GM12878 (cell line): Measurements from ENCODE around the gene DCAF8. TPM values are rescaled to one million over a fixed set of nuclear protein-coding genes. Genes with fewer than 3 reads are reported as not detected.
A peak's percentile ranks its signal among the peaks of the same experiment; 100 is the strongest.

Experiments
- ATAC-seq: fragments of 200-7000 bp; cut with Tn5 transposase; 3 replicates; pipeline ENCODE4 v1.9.1; 2020; ENCODE audit warnings: mild to moderate bottlenecking, moderate library complexity
- BruUV-seq: library from RNA; stranded (reverse); fragments of 400-500 nt; replicated peaks from 2 replicates; lab custom pipeline; 2021; lab: Mats Ljungman, UMichigan
- CTCF ChIA-PET: fragments of 300-600 bp; sonication (Branson Sonifier 250); formaldehyde crosslinking; extraction: SDS; loops from one replicate; lab custom pipeline; 2021; ENCODE audit warnings: inconsistent platforms; lab: Yijun Ruan, JAX
- POLR2A ChIA-PET: fragments of 350-600 bp; formaldehyde crosslinking; extraction: SDS; loops from one replicate; lab custom pipeline; 2021; ENCODE audit warnings: inconsistent platforms; lab: Charles Lee
- RAD21 ChIA-PET: fragments of 300-600 bp; sonication (Branson Sonifier 250); formaldehyde crosslinking; loops from one replicate; lab custom pipeline; 2023; ENCODE audit warnings: antibody characterized with exemption; ENCODE audit not compliant: unreplicated experiment; lab: Charles Lee
- SMC1A ChIA-PET: fragments of 300-600 bp; sonication (Branson Sonifier 250); formaldehyde crosslinking; loops from one replicate; lab custom pipeline; 2023; ENCODE audit not compliant: unreplicated experiment, uncharacterized antibody; lab: Charles Lee
- DNase-seq: peaks from one replicate; pipeline ENCODE4 v3.0.0-alpha.2; 2011; ENCODE audit warnings: low read depth, low spot score
- FAIRE-seq: peaks from 3 replicates; lab custom pipeline; 2011; peaks lifted over from hg19 to GRCh38; lab: Jason Lieb, UNC
- H2AFZ ChIP-seq: 2 replicates; pipeline ENCODE4 v1.6.0; 2011; ENCODE audit warnings: low read depth, low read length, control low read depth; ENCODE audit not compliant: control insufficient read depth
- H3K27ac ChIP-seq: 2 replicates; pipeline ENCODE4 v1.5.1; 2011; ENCODE audit warnings: control low read depth; ENCODE audit not compliant: control insufficient read depth, insufficient read depth
- H3K27me3 ChIP-seq, 2 experiments: replicated peaks in 1 of 2; 2 replicates each; pipeline versions ENCODE4 v1.6.0 to v1.6.1; 2011; ENCODE audit warnings: low read length in 1 of 2; ENCODE audit not compliant: control insufficient read depth in 2 of 2, insufficient read depth in 2 of 2
- H3K36me3 ChIP-seq, 2 experiments: 2 replicates each; pipeline ENCODE4 v1.5.1; 2011; ENCODE audit warnings: low read length in 1 of 2; ENCODE audit not compliant: control insufficient read depth in 2 of 2, insufficient read depth in 2 of 2
- H3K4me1 ChIP-seq: 2 replicates; pipeline ENCODE4 v1.6.1; 2011; ENCODE audit warnings: mild to moderate bottlenecking, low read length, moderate library complexity, mixed read lengths; ENCODE audit not compliant: control insufficient read depth, insufficient read depth
- H3K4me2 ChIP-seq: 2 replicates; pipeline ENCODE4 v1.6.0; 2011; ENCODE audit warnings: control low read depth; ENCODE audit not compliant: control insufficient read depth, insufficient read depth
- H3K4me3 ChIP-seq: fragments of 200-600 bp; sonication (generic); 2 replicates; pipeline ENCODE4 v1.5.1; 2016
- H3K79me2 ChIP-seq: 2 replicates; pipeline ENCODE4 v1.6.0; 2011; ENCODE audit warnings: low read length; ENCODE audit not compliant: control insufficient read depth, insufficient read depth
- H3K9ac ChIP-seq: 2 replicates; pipeline ENCODE4 v1.8.0; 2011; ENCODE audit warnings: low read length, control low read depth, mixed read lengths; ENCODE audit not compliant: control insufficient read depth, insufficient read depth
- H3K9me3 ChIP-seq: replicated peaks from 3 replicates; pipeline ENCODE4 v1.5.1; 2011; ENCODE audit warnings: mild to moderate bottlenecking, low read length; ENCODE audit not compliant: control insufficient read depth, insufficient read depth
- H4K20me1 ChIP-seq: 2 replicates; pipeline ENCODE4 v1.6.0; 2011; ENCODE audit not compliant: control insufficient read depth, insufficient read depth
- CHD2 ChIP-seq: IDR thresholded peaks from 2 replicates; pipeline ENCODE4 v1.6.1; 2011; ENCODE audit warnings: low read depth, low read length, improper control_type of control experiment, borderline replicate concordance
- DPF2 ChIP-seq: fragments of 450-650 bp; IDR thresholded peaks from 2 replicates; pipeline ENCODE4 v1.6.1; 2017; ENCODE audit warnings: mild to moderate bottlenecking
- FOXM1 ChIP-seq: IDR thresholded peaks from 2 replicates; pipeline ENCODE4 v1.6.1; 2012; ENCODE audit warnings: low read depth, mild to moderate bottlenecking, inconsistent platforms, low read length, moderate library complexity
- KDM1A ChIP-seq: fragments of 200-600 bp; sonication (generic); IDR thresholded peaks from 2 replicates; pipeline ENCODE4 v1.6.1; 2016; ENCODE audit warnings: borderline replicate concordance
- MAX ChIP-seq: IDR thresholded peaks from 2 replicates; pipeline ENCODE4 v1.6.1; 2012; ENCODE audit warnings: low read depth, low read length, improper control_type of control experiment
- MTA2 ChIP-seq: fragments of 450-650 bp; IDR thresholded peaks from 2 replicates; pipeline ENCODE4 v1.6.1; 2016; ENCODE audit warnings: low read depth, mild to moderate bottlenecking, moderate library complexity
- NFYB ChIP-seq: IDR thresholded peaks from 2 replicates; pipeline ENCODE4 v1.6.1; 2011; ENCODE audit warnings: low read depth, mild to moderate bottlenecking, low read length, improper control_type of control experiment, moderate library complexity; ENCODE audit not compliant: insufficient read depth
- POLR2AphosphoS2 ChIP-seq: IDR thresholded peaks from 2 replicates; pipeline ENCODE4 v1.6.1; 2011; ENCODE audit warnings: low read depth, mild to moderate bottlenecking, low read length, improper control_type of control experiment, moderate library complexity
- REST ChIP-seq: IDR thresholded peaks from 2 replicates; pipeline ENCODE4 v1.6.1; 2012; ENCODE audit warnings: mild to moderate bottlenecking, low read depth, low read length
- SPI1 ChIP-seq: IDR thresholded peaks from 2 replicates; pipeline ENCODE4 v1.6.1; 2011; ENCODE audit warnings: low read depth, mild to moderate bottlenecking, low read length, moderate library complexity, borderline replicate concordance; ENCODE audit not compliant: insufficient read depth
- SRF ChIP-seq, 2 experiments: IDR thresholded peaks; 2 replicates each; pipeline ENCODE4 v1.6.1; 2011; ENCODE audit warnings: low read depth in 2 of 2, low read length in 2 of 2, mild to moderate bottlenecking in 1 of 2, moderate library complexity in 1 of 2
- ZBTB11 ChIP-seq: fragments of 450-650 bp; formaldehyde crosslinking; IDR thresholded peaks from 2 replicates; pipeline ENCODE4 v1.5.0; 2022; ENCODE audit warnings: mild to moderate bottlenecking, missing genetic modification characterization
- in situ Hi-C: fragments of 300-500 bp; cut with MboI; formaldehyde crosslinking; loops from 9 replicates; pipeline ENCODE4 v1.14.3; 2018; ENCODE audit warnings: mixed read lengths
- intact Hi-C: fragments of 100-400 bp; cut with micrococcal nuclease; formaldehyde crosslinking; loops from one replicate; pipeline ENCODE4 v1.14.2; 2022; ENCODE audit not compliant: unreplicated experiment
- polyA plus RNA-seq, 11 experiments: library from polyadenylated mRNA; depleted of rRNA in 4 of 11; unstranded in 6 of 11; stranded (reverse) in 5 of 11; fragments of >200 nt; fragmentation: Nextera tagmentation in 4 of 11; fragmentation: Illumina TruSeq in 1 of 11; extraction: Ambion mirVana in 4 of 11; extraction: Trizol in 1 of 11; gene quantifications; 1 replicate in 1 of 11; 2 replicates in 10 of 11; pipeline versions ENCODE4 v1.2.1 to v1.2.3, GENCODE V29; 2011 to 2016; ENCODE audit warnings: inconsistent platforms in 2 of 11, missing spikeins in 2 of 11, low read depth in 1 of 11
- total RNA-seq, 4 experiments: library from RNA; depleted of rRNA in 3 of 4; stranded (reverse); fragments of >200 nt in 3 of 4; fragmentation: Illumina TruSeq in 1 of 4; extraction: Trizol in 1 of 4; gene quantifications; 2 replicates each; pipeline versions ENCODE4 v1.2.1 to v1.2.3, GENCODE V29; 2013 to 2021

Gene DCAF8
- total and polyA plus RNA-seq, 10 of the 15 experiments (the other 5 are each of a cell fraction or from before 2014, with no cell fraction given) = 10.4 to 152 (median 84.6) TPM

- TF ChIP-seq FOXM1 (no peak), CHD2 (no peak), POLR2AphosphoS2 (no peak)
Measured at GRCh38 chr1:160251687-160252526, 10.4 kb downstream of the DCAF8 start (continued).

GRCh38 chr1:160251011-160251410 is 11.3 kb downstream of the DCAF8 start:
- Histone ChIP-seq H2AFZ (no peak overlapping the region), H3K79me2 (peaks cover 1% of the 10 kb centered on the region), H3K4me3 (no peak overlapping the region), H3K4me1 (no peaks in the 10 kb centered on the region), H3K27me3 (no peaks in the 10 kb centered on the region), H3K27ac (no peak overlapping the region), H3K9me3 (no peaks in the 10 kb centered on the region), H4K20me1 (no peaks in the 10 kb centered on the region), H3K36me3 (no peaks in the 10 kb centered on the region; a peak in 1 of 4 replicates), H3K4me2 (no peak overlapping the region), H3K9ac (no peak overlapping the region)
- intact Hi-C loops (loop anchor here (5.0 kb wide), 1 partner anchor 41 kb away; no protein-coding TSS in a partner anchor), in situ Hi-C loops (loop anchor here (5.0 kb wide), 2 partner anchors 54 to 154 kb away; partner anchors contain the start of gene IGSF8)
- SMC1A ChIA-PET = interaction anchor here (1.3 to 9.5 kb wide), 16 partner anchors 9 to 165 kb away, joined by 3 to 123 read pairs (median 24); partner anchors contain the start of genes CASQ1, DCAF8, PEA15 and PEX19
- POLR2A ChIA-PET = interaction anchor here (1.2 to 3.4 kb wide), 3 partner anchors 10 to 58 kb away, joined by 3 to 22 read pairs (median 6); partner anchors contain the start of gene DCAF8
- DNase-seq (no peak), ATAC-seq (no peak), FAIRE-seq (no peak)
- RAD21 ChIA-PET = interaction anchor here (1.6 to 6.0 kb wide), 17 partner anchors 10 to 165 kb away, joined by 5 to 128 read pairs (median 17); partner anchors contain the start of genes CASQ1, DCAF8, PEA15 and PEX19
- BruUV-seq = TSS peak; percentile 11
- CTCF ChIA-PET = interaction anchor here (1.0 to 10.6 kb wide), 23 partner anchors 10 to 165 kb away, joined by 3 to 273 read pairs (median 25); partner anchors contain the start of genes CASQ1, DCAF8, IGSF8 and PEA15
- TF ChIP-seq SPI1 (no peak), NFYB (no peak), KDM1A (no peak), DPF2 (no peak), ZBTB11 (CRISPR knock-in tag) (no peak), MTA2 (no peak), MAX (no peak), REST (no peak), SRF (IDR thresholded peaks at IDR 0.05; ENCODE audit: low read depth in 2 of 2, low read length in 2 of 2) (no peak), CHD2 (no peak)
